Activated CD8-positive, alpha-beta T cell treated with anti-CD3 and anti-CD28 coated beads for 36 hours (primary cell): ENCODE data around the gene INCA1. TPM values are rescaled to one million over a fixed set of nuclear protein-coding genes. Genes with fewer than 3 reads are reported as not detected.

Experiments
- ATAC-seq: fragments of 200-7000 bp; cut with Tn5 transposase; one replicate; pipeline ENCODE4 v1.10.0; 2021; ENCODE audit warnings: mild to moderate bottlenecking, moderate library complexity
- CTCF ChIA-PET: fragments of 350-600 bp; sonication (Branson Sonifier 250); formaldehyde crosslinking; loops from one replicate; lab custom pipeline; 2021; ENCODE audit warnings: antibody characterized with exemption; lab: Charles Lee
- POLR2A ChIA-PET: fragments of 350-600 bp; sonication (Branson Sonifier 250); formaldehyde crosslinking; loops from one replicate; lab custom pipeline; 2021; ENCODE audit warnings: antibody characterized with exemption; lab: Charles Lee
- DNase-seq: peaks from one replicate; pipeline ENCODE4 v3.0.0-alpha.2; 2020
- H3K27ac Mint-ChIP-seq: one replicate; pipeline ENCODE4 v1.8.0; 2021; ENCODE audit warnings: mild to moderate bottlenecking, mixed read lengths
- H3K27me3 Mint-ChIP-seq: one replicate; pipeline ENCODE4 v1.8.0; 2021; ENCODE audit warnings: mixed read lengths
- H3K36me3 Mint-ChIP-seq: one replicate; pipeline ENCODE4 v1.8.0; 2021; ENCODE audit warnings: low read depth, mixed read lengths
- H3K4me1 Mint-ChIP-seq: one replicate; pipeline ENCODE4 v1.8.0; 2021; ENCODE audit warnings: low read depth, mixed read lengths
- H3K4me3 Mint-ChIP-seq: one replicate; pipeline ENCODE4 v1.8.0; 2021; ENCODE audit warnings: mild to moderate bottlenecking, moderate library complexity, mixed read lengths
- H3K9me3 Mint-ChIP-seq: one replicate; pipeline ENCODE4 v1.8.0; 2021; ENCODE audit warnings: mixed read lengths
- CTCF ChIP-seq: fragments of 200-600 bp; IDR thresholded peaks from one replicate; pipeline ENCODE4 v1.8.0; 2022; ENCODE audit warnings: antibody characterized with exemption, mild to moderate bottlenecking
- intact Hi-C: fragments of 100-400 bp; cut with micrococcal nuclease; formaldehyde crosslinking; loops from one replicate; pipeline ENCODE4 v1.10.0; 2022
- total RNA-seq, 2 experiments: library from RNA; stranded (reverse); gene quantifications; one replicate each; pipeline ENCODE4 v1.2.3, GENCODE V29; 2021

The INCA1 gene
- total RNA-seq, 2 experiments from 2014 or later: 0.63 TPM; not detected in 1

DNA sequence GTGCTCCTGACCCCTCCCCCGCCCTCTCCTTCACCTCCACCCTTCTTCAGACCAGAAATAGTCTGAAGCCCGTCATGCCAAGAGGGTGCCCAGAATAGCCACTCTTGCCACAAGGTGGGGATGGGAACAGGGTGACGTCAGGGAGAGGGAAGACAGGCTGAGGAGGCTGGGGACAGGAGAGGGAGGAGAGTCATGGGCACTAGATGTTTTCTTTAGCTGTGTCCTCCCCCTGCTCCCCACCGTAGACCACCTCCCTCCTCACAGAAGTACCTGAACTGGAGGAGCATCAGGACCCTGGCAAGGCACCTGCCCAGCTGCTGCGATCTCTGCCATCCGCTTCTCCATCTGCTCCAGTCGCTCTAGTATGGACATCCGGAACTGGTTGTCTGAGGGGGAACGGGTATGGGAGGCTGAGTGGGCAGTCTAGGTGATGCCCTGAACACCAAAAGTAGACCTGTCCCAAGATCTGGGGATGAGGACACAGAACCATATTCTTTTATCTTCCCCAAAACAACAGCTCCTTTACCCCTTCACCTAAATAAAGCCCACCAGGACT lies 23.1 kb downstream of the INCA1 start:
- ChIA-PET CTCF (interaction anchor here (1.3 kb wide), 2 partner anchors 34 to 88 kb away, joined by 3 to 4 read pairs; no protein-coding TSS in a partner anchor), POLR2A (interaction anchor here (0.8 to 15.1 kb wide), 4 partner anchors 8 to 26 kb away, joined by 4 to 627 read pairs (median 8); partner anchors contain the start of genes CAMTA2, ENO3, PFN1 and RNF167)
- Mint-ChIP-seq H3K4me3 (no peak overlapping the region), H3K27me3 (no peaks in the 10 kb centered on the region), H3K4me1 (peaks cover 20% of the 10 kb centered on the region), H3K36me3 (peaks cover 47% of the 10 kb centered on the region), H3K27ac (peak overlapping the region; percentile 48), H3K9me3 (no peaks in the 10 kb centered on the region)
- intact Hi-C loops: no loop called here
- ATAC-seq (no peak), DNase-seq (no peak)
- no peak for TF ChIP-seq CTCF

DNA sequence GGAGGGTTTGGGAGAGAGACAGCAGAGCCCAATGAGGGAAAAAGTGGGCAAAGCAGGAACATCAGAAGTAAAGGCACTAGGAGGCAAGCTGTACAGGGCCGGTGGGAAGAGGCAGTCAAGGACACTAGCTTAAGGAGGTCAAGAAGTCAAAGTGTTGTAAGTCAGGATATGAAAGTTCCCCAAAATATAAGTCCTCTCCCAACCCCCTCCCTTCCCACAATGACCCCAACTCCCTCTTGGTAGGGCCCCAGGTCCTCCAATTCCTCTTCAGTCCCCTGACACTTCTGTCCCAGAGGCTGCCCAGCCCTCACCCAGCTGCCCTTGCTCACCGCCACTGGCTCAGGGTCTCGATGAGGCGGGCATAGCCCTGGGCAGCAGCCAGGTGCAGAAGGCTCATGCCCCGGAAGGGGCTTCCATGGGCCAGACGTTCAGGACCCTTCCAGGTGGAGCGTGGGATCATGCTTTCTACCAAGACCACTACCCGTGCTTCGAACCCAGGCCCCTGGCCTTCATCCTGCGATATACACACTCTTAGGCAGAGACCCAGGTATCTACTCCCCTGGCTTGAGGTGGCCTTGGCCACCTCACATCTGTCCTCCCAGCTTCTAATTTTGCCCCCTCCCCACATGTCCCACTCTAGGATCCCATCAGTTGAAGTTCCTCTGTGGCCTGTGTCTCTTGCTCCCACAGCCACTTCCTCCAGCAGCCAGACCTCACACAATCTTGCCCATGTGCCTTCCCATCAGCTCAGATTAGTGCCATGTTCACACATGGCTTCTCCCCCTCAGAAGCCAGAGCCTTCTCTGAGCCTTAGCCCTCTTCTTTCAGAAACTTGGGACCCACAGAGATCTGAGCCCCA lies 23.8 kb downstream of the INCA1 start:
- Mint-ChIP-seq H3K27me3 (no peaks in the 10 kb centered on the region), H3K4me3 (no peak overlapping the region), H3K36me3 (peaks cover 47% of the 10 kb centered on the region), H3K9me3 (no peaks in the 10 kb centered on the region), H3K27ac (peak overlapping the region; percentile 18), H3K4me1 (peaks cover 22% of the 10 kb centered on the region)
- CTCF ChIA-PET: interaction anchor here (1.3 kb wide), 1 partner anchor 33 kb away, joined by 3 read pairs; no protein-coding TSS in a partner anchor
- ATAC-seq (no peak), DNase-seq (no peak)
- intact Hi-C loops: no loop called here
- POLR2A ChIA-PET: interaction anchor here (0.6 to 15.1 kb wide), 4 partner anchors 10 to 25 kb away, joined by 4 to 627 read pairs (median 8); partner anchors contain the start of genes CAMTA2, ENO3, PFN1 and RNF167
- TF ChIP-seq CTCF: no peak

- Mint-ChIP-seq H3K9me3 (no peaks in the 10 kb centered on the region), H3K4me3 (no peak overlapping the region), H3K36me3 (peaks cover 47% of the 10 kb centered on the region), H3K4me1 (peaks cover 22% of the 10 kb centered on the region), H3K27me3 (no peaks in the 10 kb centered on the region), H3K27ac (peak overlapping the region; percentile 18)
- ATAC-seq (no peak), DNase-seq (no peak)
- POLR2A ChIA-PET: interaction anchor here (1.1 to 15.1 kb wide), 3 partner anchors 14 to 33 kb away, joined by 5 to 627 read pairs (median 11); partner anchors contain the start of genes CAMTA2, ENO3, PFN1 and RNF167
- TF ChIP-seq CTCF: no peak
- CTCF ChIA-PET: interaction anchor here (0.7 kb wide), 1 partner anchor 8 kb away, joined by 5 read pairs; no protein-coding TSS in a partner anchor
- intact Hi-C loops: no loop called here
Observed at GRCh38 chr17:4972752-4973151, 24.6 kb downstream of the INCA1 start.

DNA sequence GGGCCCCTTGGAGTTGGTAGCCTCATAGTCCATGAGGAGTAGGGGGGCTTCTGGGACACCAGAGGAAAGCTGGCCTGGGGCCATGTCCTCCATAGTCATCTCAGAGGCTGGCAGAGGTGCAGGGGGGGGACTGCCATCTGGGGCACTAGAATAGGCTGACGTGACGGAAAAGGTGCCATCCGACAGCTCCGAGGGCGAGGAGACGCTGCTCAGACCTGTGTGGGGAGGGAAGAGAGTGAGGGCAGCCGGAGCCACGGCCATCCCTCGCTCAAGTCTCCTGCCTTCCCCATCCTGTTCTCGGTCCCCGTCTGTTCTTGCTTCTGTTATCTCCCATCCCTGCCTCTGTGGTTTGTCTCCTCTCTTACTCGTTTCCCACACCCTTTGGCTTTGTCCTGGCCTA lies 25.0 kb downstream of the INCA1 start:
- no peak overlapping the region for H3K4me3 Mint-ChIP-seq
- H3K4me1 Mint-ChIP-seq: peaks cover 22% of the 10 kb centered on the region
- intact Hi-C loops: no loop called here
- ATAC-seq: no peak
- no peaks in the 10 kb centered on the region for H3K9me3 Mint-ChIP-seq
- H3K27me3 Mint-ChIP-seq: no peaks in the 10 kb centered on the region
- TF ChIP-seq CTCF: no peak
- no peak overlapping the region for H3K27ac Mint-ChIP-seq
- CTCF ChIA-PET: interaction anchor here (0.7 kb wide), 1 partner anchor 8 kb away, joined by 5 read pairs; no protein-coding TSS in a partner anchor
- DNase-seq: no peak
- H3K36me3 Mint-ChIP-seq: peaks cover 43% of the 10 kb centered on the region
- POLR2A ChIA-PET: interaction anchor here (0.5 to 15.1 kb wide), 3 partner anchors 24 to 169 kb away, joined by 3 to 627 read pairs (median 5); partner anchors contain the start of genes ENO3, PFN1, RNF167 and SLC25A11
